DND-41 (cell line): Measurements from ENCODE around the gene MPND.

ENCODE experiments used
- ATAC-seq: fragments of 200-7000 bp; cut with Tn5 transposase; 3 replicates; pipeline ENCODE4 v1.9.1; 2021; ENCODE audit warnings: low read depth; ENCODE audit not compliant: insufficient read depth
- DNase-seq: peaks from one replicate; pipeline ENCODE4 v3.0.0-alpha.2; 2020
- H2AFZ ChIP-seq: 2 replicates; pipeline ENCODE4 v1.6.0; 2012; ENCODE audit warnings: low read depth, low read length
- H3K27ac ChIP-seq: 2 replicates; pipeline ENCODE4 v1.5.1; 2012; ENCODE audit warnings: low read length, inconsistent platforms
- H3K27me3 ChIP-seq: fragments of 200-600 bp; sonication (generic); 2 replicates; pipeline ENCODE4 v1.6.0; 2012; ENCODE audit warnings: low read length, mild to moderate bottlenecking, inconsistent platforms; ENCODE audit not compliant: insufficient read depth, poor library complexity
- H3K36me3 ChIP-seq: 2 replicates; pipeline ENCODE4 v1.5.1; 2012; ENCODE audit warnings: low read length, inconsistent platforms; ENCODE audit not compliant: insufficient read depth
- H3K4me1 ChIP-seq: 2 replicates; pipeline ENCODE4 v1.5.1; 2012; ENCODE audit warnings: mild to moderate bottlenecking, low read length; ENCODE audit not compliant: insufficient read depth
- H3K4me2 ChIP-seq: 2 replicates; pipeline ENCODE4 v1.6.0; 2012; ENCODE audit warnings: mild to moderate bottlenecking, moderate library complexity, low read length, inconsistent platforms; ENCODE audit not compliant: insufficient read depth
- H3K4me3 ChIP-seq, 2 experiments: fragments of 200-600 bp in 1 of 2; shearing (Covaris generic) in 1 of 2; 2 replicates each; pipeline ENCODE4 v1.5.1; 2012 to 2016; ENCODE audit warnings: inconsistent platforms in 2 of 2, low read length in 2 of 2, mild to moderate bottlenecking in 2 of 2, low read depth in 1 of 2, moderate library complexity in 1 of 2
- H3K79me2 ChIP-seq: 2 replicates; pipeline ENCODE4 v1.6.0; 2012; ENCODE audit warnings: low read length, inconsistent platforms; ENCODE audit not compliant: insufficient read depth
- H3K9ac ChIP-seq: 2 replicates; pipeline ENCODE4 v1.6.0; 2012; ENCODE audit warnings: low read depth, mild to moderate bottlenecking, inconsistent platforms, low read length, moderate library complexity
- H3K9me3 ChIP-seq: 2 replicates; pipeline ENCODE4 v1.5.1; 2012; ENCODE audit warnings: low read length, moderate library complexity, mild to moderate bottlenecking, inconsistent platforms; ENCODE audit not compliant: insufficient read depth, severe bottlenecking
- H4K20me1 ChIP-seq: 2 replicates; pipeline ENCODE4 v1.6.0; 2012; ENCODE audit warnings: low read length; ENCODE audit not compliant: insufficient read depth
- CTCF ChIP-seq: IDR thresholded peaks from 2 replicates; pipeline ENCODE4 v1.5.1; 2012; ENCODE audit warnings: borderline replicate concordance, low read length, moderate library complexity, mild to moderate bottlenecking; ENCODE audit not compliant: poor library complexity, severe bottlenecking; ENCODE audit errors: extremely low read depth
- EZH2 ChIP-seq: IDR thresholded peaks from 3 replicates; pipeline ENCODE4 v1.6.1; 2012; ENCODE audit warnings: borderline replicate concordance, low read depth, mild to moderate bottlenecking, moderate library complexity, low read length, inconsistent platforms; ENCODE audit not compliant: severe bottlenecking

MPND gene

DNA sequence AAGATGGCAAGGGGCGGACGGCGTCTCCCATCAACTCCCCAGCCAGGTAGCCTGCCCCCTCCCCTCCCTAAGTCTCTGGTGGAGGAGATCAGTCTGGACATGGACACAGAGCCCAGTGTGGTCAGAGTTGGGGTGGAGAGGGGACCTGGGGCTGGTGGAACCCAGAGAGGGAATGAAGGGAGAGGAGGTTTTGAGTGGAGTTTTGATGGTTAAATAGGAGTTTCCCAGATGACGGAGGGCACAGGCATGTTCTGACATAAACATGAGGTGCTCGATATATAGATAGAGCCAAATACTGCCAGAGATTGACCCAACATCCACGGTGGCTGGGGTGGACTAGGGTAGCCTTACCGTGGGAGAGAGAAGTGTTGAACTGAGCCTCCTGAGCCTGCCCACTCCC lies 24.9 kb upstream of the MPND start:
- H3K4me3 ChIP-seq: no peak overlapping the region
- no peaks in the 10 kb centered on the region for H3K27me3 ChIP-seq
- H3K4me2 ChIP-seq: no peak overlapping the region
- no peaks in the 10 kb centered on the region for H3K9me3 ChIP-seq
- no peak overlapping the region for H2AFZ ChIP-seq
- no peak overlapping the region for H3K9ac ChIP-seq
- H3K79me2 ChIP-seq: no peaks in the 10 kb centered on the region
- H4K20me1 ChIP-seq: no peaks in the 10 kb centered on the region
- ATAC-seq (no peak), DNase-seq (no peak)
- no peaks in the 10 kb centered on the region for H3K4me1 ChIP-seq
- H3K27ac ChIP-seq: no peak overlapping the region
- no peaks in the 10 kb centered on the region for H3K36me3 ChIP-seq
- TF ChIP-seq EZH2 (no peak), CTCF (no peak)

- Histone ChIP-seq H3K36me3 (no peaks in the 10 kb centered on the region), H3K9me3 (no peaks in the 10 kb centered on the region), H4K20me1 (no peaks in the 10 kb centered on the region), H3K27ac (no peak overlapping the region), H3K9ac (no peak overlapping the region), H3K27me3 (no peaks in the 10 kb centered on the region), H3K79me2 (no peaks in the 10 kb centered on the region), H2AFZ (no peak overlapping the region), H3K4me3 (no peak overlapping the region), H3K4me1 (no peaks in the 10 kb centered on the region), H3K4me2 (no peak overlapping the region)
- DNase-seq: no peak
- no peak for TF ChIP-seq EZH2
- no peak for TF ChIP-seq CTCF
- ATAC-seq: no peak
Observed at GRCh38 chr19:4319067-4319718, 24.2 kb upstream of the MPND start.

- TF ChIP-seq CTCF (no peak), EZH2 (no peak)
- no peaks in the 10 kb centered on the region for H3K79me2 ChIP-seq
- no peak overlapping the region for H3K4me2 ChIP-seq
- no peaks in the 10 kb centered on the region for H3K36me3 ChIP-seq
- H2AFZ ChIP-seq: no peak overlapping the region
- H3K27ac ChIP-seq: no peak overlapping the region
- H3K9me3 ChIP-seq: no peaks in the 10 kb centered on the region
- no peaks in the 10 kb centered on the region for H3K27me3 ChIP-seq
- no peaks in the 10 kb centered on the region for H3K4me1 ChIP-seq
- ATAC-seq (no peak), DNase-seq (no peak)
- H4K20me1 ChIP-seq: no peaks in the 10 kb centered on the region
- H3K9ac ChIP-seq: no peak overlapping the region
- H3K4me3 ChIP-seq: no peak overlapping the region
Observed at GRCh38 chr19:4320419-4320818, 22.9 kb upstream of the MPND start.
